ENCODE results near the gene PPP1R36. TPM values are rescaled to one million over a fixed set of nuclear protein-coding genes. Genes with fewer than 3 reads are reported as not detected.

PPP1R36 gene
- total and polyA plus RNA-seq, 2 of the 13 experiments (the other 11 are each of a cell fraction or from before 2014, with no cell fraction given) = 0.11 to 0.17 TPM

- TF ChIP-seq ZBTB40 (IDR thresholded peaks at IDR 0.05) (peak; percentile 31; the same call in 1 of the 2 replicates), ZBTB40 (CRISPR knock-in tag; IDR thresholded peaks at IDR 0.05) (no peak), ZNF253 (CRISPR knock-in tag; IDR thresholded peaks at IDR 0.05; ENCODE audit: borderline replicate concordance) (no peak)
These were observed 49.7 kb upstream of the PPP1R36 start (continued) for GRCh38 chr14:64500088-64500487.

Data from HepG2 (cell line).